Measurements from ENCODE around the gene TSSK6.

GRCh38 chr19:19533841-19534240 is 18.5 kb upstream of the TSSK6 start:
- TF ChIP-seq POLR2A (IDR thresholded peaks at IDR 0.05) (no peak), CTCF (IDR thresholded peaks at IDR 0.05) (no peak)
